A375 (cell line): ENCODE results near the gene VDAC2. TPM values are rescaled to one million over a fixed set of nuclear protein-coding genes. Genes with fewer than 3 reads are reported as not detected.

Source experiments
- small RNA-seq: library from RNA; depleted of rRNA; stranded (forward); fragments of <200 nt; gene quantifications from one replicate; pipeline ENCODE3, GENCODE V24; 2014
- total RNA-seq: library from RNA; depleted of rRNA; stranded (reverse); fragments of >200 nt; shearing (Covaris generic); gene quantifications from 2 replicates; pipeline ENCODE4 v1.2.3, GENCODE V29; 2014; rRNA removed

Gene VDAC2, protein sequence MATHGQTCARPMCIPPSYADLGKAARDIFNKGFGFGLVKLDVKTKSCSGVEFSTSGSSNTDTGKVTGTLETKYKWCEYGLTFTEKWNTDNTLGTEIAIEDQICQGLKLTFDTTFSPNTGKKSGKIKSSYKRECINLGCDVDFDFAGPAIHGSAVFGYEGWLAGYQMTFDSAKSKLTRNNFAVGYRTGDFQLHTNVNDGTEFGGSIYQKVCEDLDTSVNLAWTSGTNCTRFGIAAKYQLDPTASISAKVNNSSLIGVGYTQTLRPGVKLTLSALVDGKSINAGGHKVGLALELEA
- 75.7 and 82.8 TPM in 2 replicates for total RNA-seq

GRCh38 chr10:75210282-75211006 is at the start of gene VDAC2:
Gene VDAC2 (plus strand): TSS chr10:75210796. CDS start chr10:75211159, 363 bp downstream.

GRCh38 chr10:75235375-75236177 is 25.0 kb downstream of the VDAC2 start, which contains the start of gene COMTD1:
Gene COMTD1 (minus strand): TSS chr10:75235957. CDS start chr10:75235928, 29 bp downstream.

Small RNA genes within 50 kb of the gene (small RNA-seq; reads per million reads assigned to genes)
- gene HMGA1P5 (not detected), gene RPL39P25 (not detected)

Other genes starting within 250 kb of the VDAC2 start
- gene SAMD8, start 99.1 kb upstream of the VDAC2 start, total RNA-seq = 8.1 and 11.2 TPM in 2 replicates
- 17.6 and 17.8 TPM in 2 replicates for gene COMTD1, start 25.2 kb downstream of the VDAC2 start, total RNA-seq
- 2.3 and 3.2 TPM in 2 replicates for gene ZNF503, start 191.0 kb downstream of the VDAC2 start, total RNA-seq
- 2.7 and 4.5 TPM in 2 replicates for gene LRMDA, start 220.8 kb downstream of the VDAC2 start, total RNA-seq